Activated CD8-positive, alpha-beta T cell treated with anti-CD3 and anti-CD28 coated beads for 36 hours (primary cell): ENCODE results near the gene DGCR6. TPM values are rescaled to one million over a fixed set of nuclear protein-coding genes. Genes with fewer than 3 reads are reported as not detected.
"Not testable (repeated sequence)": the region's sequence is repeated elsewhere in the genome, so short reads cannot be mapped to it uniquely, and the experiment has no call there.

Experiments
- ATAC-seq: fragments of 200-7000 bp; cut with Tn5 transposase; one replicate; pipeline ENCODE4 v1.10.0; 2021; ENCODE audit warnings: mild to moderate bottlenecking, moderate library complexity
- CTCF ChIA-PET: fragments of 350-600 bp; sonication (Branson Sonifier 250); formaldehyde crosslinking; loops from one replicate; lab custom pipeline; 2021; ENCODE audit warnings: antibody characterized with exemption; lab: Charles Lee
- POLR2A ChIA-PET: fragments of 350-600 bp; sonication (Branson Sonifier 250); formaldehyde crosslinking; loops from one replicate; lab custom pipeline; 2021; ENCODE audit warnings: antibody characterized with exemption; lab: Charles Lee
- DNase-seq: peaks from one replicate; pipeline ENCODE4 v3.0.0-alpha.2; 2020
- H3K27ac Mint-ChIP-seq: one replicate; pipeline ENCODE4 v1.8.0; 2021; ENCODE audit warnings: mild to moderate bottlenecking, mixed read lengths
- H3K27me3 Mint-ChIP-seq: one replicate; pipeline ENCODE4 v1.8.0; 2021; ENCODE audit warnings: mixed read lengths
- H3K36me3 Mint-ChIP-seq: one replicate; pipeline ENCODE4 v1.8.0; 2021; ENCODE audit warnings: low read depth, mixed read lengths
- H3K4me1 Mint-ChIP-seq: one replicate; pipeline ENCODE4 v1.8.0; 2021; ENCODE audit warnings: low read depth, mixed read lengths
- H3K4me3 Mint-ChIP-seq: one replicate; pipeline ENCODE4 v1.8.0; 2021; ENCODE audit warnings: mild to moderate bottlenecking, moderate library complexity, mixed read lengths
- H3K9me3 Mint-ChIP-seq: one replicate; pipeline ENCODE4 v1.8.0; 2021; ENCODE audit warnings: mixed read lengths
- CTCF ChIP-seq: fragments of 200-600 bp; IDR thresholded peaks from one replicate; pipeline ENCODE4 v1.8.0; 2022; ENCODE audit warnings: antibody characterized with exemption, mild to moderate bottlenecking
- intact Hi-C: fragments of 100-400 bp; cut with micrococcal nuclease; formaldehyde crosslinking; loops from one replicate; pipeline ENCODE4 v1.10.0; 2022
- total RNA-seq, 2 experiments: library from RNA; stranded (reverse); gene quantifications; one replicate each; pipeline ENCODE4 v1.2.3, GENCODE V29; 2021

Gene DGCR6
- total RNA-seq, 2 experiments from 2014 or later, result 0.88 to 1.4 TPM

- Mint-ChIP-seq H3K4me3 (no peak overlapping the region), H3K27me3 (no peaks in the 10 kb centered on the region), H3K27ac (no peak overlapping the region), H3K9me3 (no peaks in the 10 kb centered on the region), H3K36me3 (no peaks in the 10 kb centered on the region), H3K4me1 (no peaks in the 10 kb centered on the region)
- no peak for ATAC-seq
- intact Hi-C loops, result no loop called here
- no peak for DNase-seq
- POLR2A ChIA-PET, result no interaction called here
- no peak for TF ChIP-seq CTCF
- CTCF ChIA-PET, result interaction anchor here (3.3 kb wide), 1 partner anchor 30 kb away, joined by 8 read pairs; no protein-coding TSS in a partner anchor
These were observed 776 bp downstream of the DGCR6 start for GRCh38 chr22:18906896-18907295.

- no peaks in the 10 kb centered on the region for H3K36me3 Mint-ChIP-seq
- H3K9me3 Mint-ChIP-seq, result no peaks in the 10 kb centered on the region
- intact Hi-C loops, result no loop called here
- H3K27me3 Mint-ChIP-seq, result no peaks in the 10 kb centered on the region
- H3K4me3 Mint-ChIP-seq, result no peak overlapping the region
- ATAC-seq (no peak), DNase-seq (no peak)
- ChIA-PET POLR2A (no interaction called here), CTCF (no interaction called here)
- TF ChIP-seq CTCF, result no peak
- H3K27ac Mint-ChIP-seq, result no peak overlapping the region
- H3K4me1 Mint-ChIP-seq, result no peaks in the 10 kb centered on the region
These were observed 3.4 kb downstream of the DGCR6 start for GRCh38 chr22:18909556-18909955.

- H3K4me1 Mint-ChIP-seq, H3K27ac Mint-ChIP-seq, intact Hi-C loops, H3K9me3 Mint-ChIP-seq, CTCF ChIA-PET, DNase-seq, H3K36me3 Mint-ChIP-seq, H3K4me3 Mint-ChIP-seq, H3K27me3 Mint-ChIP-seq, ATAC-seq, POLR2A ChIA-PET: not testable (repeated sequence)
These were observed 5.4 kb downstream of the DGCR6 start for GRCh38 chr22:18911535-18911934.

GRCh38 chr22:18912264-18912946, 6.3 kb downstream of the DGCR6 start:
- CTCF ChIA-PET, H3K9me3 Mint-ChIP-seq, H3K4me3 Mint-ChIP-seq, ATAC-seq, H3K36me3 Mint-ChIP-seq, intact Hi-C loops, H3K4me1 Mint-ChIP-seq, H3K27ac Mint-ChIP-seq, POLR2A ChIA-PET, DNase-seq, H3K27me3 Mint-ChIP-seq: not testable (repeated sequence)

- CTCF ChIA-PET, H3K4me3 Mint-ChIP-seq, H3K27me3 Mint-ChIP-seq, ATAC-seq, H3K4me1 Mint-ChIP-seq, POLR2A ChIA-PET, DNase-seq, H3K27ac Mint-ChIP-seq, H3K36me3 Mint-ChIP-seq, H3K9me3 Mint-ChIP-seq, intact Hi-C loops: not testable (repeated sequence)
These were observed 8.4 kb downstream of the DGCR6 start for GRCh38 chr22:18914558-18914957.

GRCh38 chr22:18915550-18915949, 9.4 kb downstream of the DGCR6 start:
- H3K4me3 Mint-ChIP-seq, H3K36me3 Mint-ChIP-seq, CTCF ChIA-PET, H3K9me3 Mint-ChIP-seq, H3K27ac Mint-ChIP-seq, DNase-seq, H3K4me1 Mint-ChIP-seq, H3K27me3 Mint-ChIP-seq, POLR2A ChIA-PET, intact Hi-C loops, ATAC-seq: not testable (repeated sequence)

- ATAC-seq, H3K4me3 Mint-ChIP-seq, H3K36me3 Mint-ChIP-seq, POLR2A ChIA-PET, intact Hi-C loops, H3K4me1 Mint-ChIP-seq, H3K27ac Mint-ChIP-seq, H3K27me3 Mint-ChIP-seq, H3K9me3 Mint-ChIP-seq, CTCF ChIA-PET, DNase-seq: not testable (repeated sequence)
These were observed 11.7 kb downstream of the DGCR6 start for GRCh38 chr22:18917818-18918217.

GRCh38 chr22:18920257-18920902, 14.3 kb downstream of the DGCR6 start:
- not testable (repeated sequence) for H3K27me3 Mint-ChIP-seq

More at GRCh38 chr22:18920257-18920902, 14.3 kb downstream of the DGCR6 start:
- H3K4me3 Mint-ChIP-seq, ATAC-seq, POLR2A ChIA-PET, H3K27ac Mint-ChIP-seq, DNase-seq, H3K9me3 Mint-ChIP-seq, H3K36me3 Mint-ChIP-seq, CTCF ChIA-PET, intact Hi-C loops, H3K4me1 Mint-ChIP-seq: not testable (repeated sequence)
